ENCODE measurements around the gene SLC15A5.

SLC15A5 gene

DNA sequence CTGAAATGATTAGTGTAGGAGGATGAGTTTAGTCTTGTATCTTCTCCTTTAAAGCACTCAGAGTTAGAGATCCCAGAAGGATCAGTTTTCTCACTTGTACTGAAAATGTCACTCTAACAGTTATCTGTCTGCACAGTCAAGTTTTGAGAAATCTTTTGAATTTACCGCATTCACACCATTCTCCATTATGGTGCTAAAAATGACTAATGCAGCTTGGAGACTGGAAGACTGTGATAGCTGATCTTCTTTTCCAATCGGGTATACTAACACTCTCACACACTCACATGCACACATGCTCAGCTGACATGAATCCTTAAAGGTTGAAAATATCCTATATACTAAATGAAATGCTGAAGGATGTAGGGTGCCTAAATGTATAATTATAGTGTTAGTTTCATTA is 65.8 kb downstream of the SLC15A5 start:
- Histone ChIP-seq H3K9me3 (ENCODE audit: severe bottlenecking) (no peaks in the 10 kb centered on the region), H3K27me3 (ENCODE audit: insufficient read depth, poor library complexity, severe bottlenecking) (no peaks in the 10 kb centered on the region), H3K4me3 (ENCODE audit: severe bottlenecking) (no peak overlapping the region), H3K4me1 (ENCODE audit: insufficient read depth, poor library complexity, severe bottlenecking) (no peaks in the 10 kb centered on the region), H3K36me3 (ENCODE audit: low read depth) (no peaks in the 10 kb centered on the region), H3K27ac (ENCODE audit: poor library complexity, severe bottlenecking) (no peak overlapping the region)
- ATAC-seq (ENCODE audit: low read depth) (no peak), DNase-seq (ENCODE audit: low spot score) (no peak)
- TF ChIP-seq, protein P1, sequence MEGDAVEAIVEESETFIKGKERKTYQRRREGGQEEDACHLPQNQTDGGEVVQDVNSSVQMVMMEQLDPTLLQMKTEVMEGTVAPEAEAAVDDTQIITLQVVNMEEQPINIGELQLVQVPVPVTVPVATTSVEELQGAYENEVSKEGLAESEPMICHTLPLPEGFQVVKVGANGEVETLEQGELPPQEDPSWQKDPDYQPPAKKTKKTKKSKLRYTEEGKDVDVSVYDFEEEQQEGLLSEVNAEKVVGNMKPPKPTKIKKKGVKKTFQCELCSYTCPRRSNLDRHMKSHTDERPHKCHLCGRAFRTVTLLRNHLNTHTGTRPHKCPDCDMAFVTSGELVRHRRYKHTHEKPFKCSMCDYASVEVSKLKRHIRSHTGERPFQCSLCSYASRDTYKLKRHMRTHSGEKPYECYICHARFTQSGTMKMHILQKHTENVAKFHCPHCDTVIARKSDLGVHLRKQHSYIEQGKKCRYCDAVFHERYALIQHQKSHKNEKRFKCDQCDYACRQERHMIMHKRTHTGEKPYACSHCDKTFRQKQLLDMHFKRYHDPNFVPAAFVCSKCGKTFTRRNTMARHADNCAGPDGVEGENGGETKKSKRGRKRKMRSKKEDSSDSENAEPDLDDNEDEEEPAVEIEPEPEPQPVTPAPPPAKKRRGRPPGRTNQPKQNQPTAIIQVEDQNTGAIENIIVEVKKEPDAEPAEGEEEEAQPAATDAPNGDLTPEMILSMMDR (IDR thresholded peaks at IDR 0.05; ENCODE audit: poor library complexity, severe bottlenecking), result no peak

DNA sequence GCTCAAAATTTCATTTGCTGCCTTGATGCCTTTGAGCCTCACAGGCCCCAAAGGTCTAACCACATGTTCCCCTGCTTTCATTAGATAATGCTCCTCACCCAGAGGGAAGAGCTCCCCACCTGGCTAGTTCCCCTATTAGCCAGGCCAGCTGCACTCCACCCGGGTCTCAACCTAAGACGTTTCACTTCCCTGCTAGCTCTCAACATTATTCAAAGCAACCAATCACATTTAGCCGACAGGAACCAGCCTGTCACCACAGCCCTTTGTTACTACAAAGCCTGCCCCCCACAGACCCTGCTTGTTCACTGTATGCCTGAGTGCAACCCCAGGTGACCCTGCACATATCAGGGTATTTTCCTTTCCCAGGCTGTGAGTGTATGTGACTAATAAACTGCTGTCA is 78.6 kb downstream of the SLC15A5 start:
- DNase-seq (ENCODE audit: low spot score) (no peak), ATAC-seq (ENCODE audit: low read depth) (no peak)
- H3K9me3 ChIP-seq (ENCODE audit: severe bottlenecking), result no peaks in the 10 kb centered on the region
- H3K4me1 ChIP-seq (ENCODE audit: insufficient read depth, poor library complexity, severe bottlenecking), result no peaks in the 10 kb centered on the region
- TF ChIP-seq, protein P1 (IDR thresholded peaks at IDR 0.05; ENCODE audit: poor library complexity, severe bottlenecking), result no peak
- H3K4me3 ChIP-seq (ENCODE audit: severe bottlenecking), result no peak overlapping the region
- H3K36me3 ChIP-seq (ENCODE audit: low read depth), result no peaks in the 10 kb centered on the region
- no peak overlapping the region for H3K27ac ChIP-seq (ENCODE audit: poor library complexity, severe bottlenecking)
- no peaks in the 10 kb centered on the region for H3K27me3 ChIP-seq (ENCODE audit: insufficient read depth, poor library complexity, severe bottlenecking)

DNA sequence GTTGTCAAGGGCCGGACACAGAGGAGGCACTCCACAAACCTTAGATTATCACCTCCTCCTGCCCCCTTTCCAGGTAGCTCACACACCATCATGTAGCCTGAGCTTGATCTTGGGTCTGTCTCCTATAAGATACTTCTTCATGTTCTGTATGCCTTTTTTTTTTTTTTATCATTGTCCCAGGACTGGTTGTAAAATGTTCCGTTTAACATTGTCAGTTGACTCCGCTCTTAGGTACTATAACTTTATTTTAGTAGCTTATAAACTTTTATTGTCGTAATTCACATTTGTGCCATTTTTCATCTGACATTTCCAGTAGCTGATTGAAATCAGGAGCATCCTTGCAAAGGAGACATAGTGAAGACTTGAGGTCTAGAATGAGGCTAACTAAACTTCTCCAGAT is 79.9 kb downstream of the SLC15A5 start:
- no peaks in the 10 kb centered on the region for H3K36me3 ChIP-seq (ENCODE audit: low read depth)
- TF ChIP-seq, protein P1 (IDR thresholded peaks at IDR 0.05; ENCODE audit: poor library complexity, severe bottlenecking), result no peak
- H3K27ac ChIP-seq (ENCODE audit: poor library complexity, severe bottlenecking), result no peak overlapping the region
- H3K4me3 ChIP-seq (ENCODE audit: severe bottlenecking), result no peak overlapping the region
- no peaks in the 10 kb centered on the region for H3K27me3 ChIP-seq (ENCODE audit: insufficient read depth, poor library complexity, severe bottlenecking)
- ATAC-seq (ENCODE audit: low read depth) (no peak), DNase-seq (ENCODE audit: low spot score) (no peak)
- H3K4me1 ChIP-seq (ENCODE audit: insufficient read depth, poor library complexity, severe bottlenecking), result no peaks in the 10 kb centered on the region
- H3K9me3 ChIP-seq (ENCODE audit: severe bottlenecking), result no peaks in the 10 kb centered on the region

DNA sequence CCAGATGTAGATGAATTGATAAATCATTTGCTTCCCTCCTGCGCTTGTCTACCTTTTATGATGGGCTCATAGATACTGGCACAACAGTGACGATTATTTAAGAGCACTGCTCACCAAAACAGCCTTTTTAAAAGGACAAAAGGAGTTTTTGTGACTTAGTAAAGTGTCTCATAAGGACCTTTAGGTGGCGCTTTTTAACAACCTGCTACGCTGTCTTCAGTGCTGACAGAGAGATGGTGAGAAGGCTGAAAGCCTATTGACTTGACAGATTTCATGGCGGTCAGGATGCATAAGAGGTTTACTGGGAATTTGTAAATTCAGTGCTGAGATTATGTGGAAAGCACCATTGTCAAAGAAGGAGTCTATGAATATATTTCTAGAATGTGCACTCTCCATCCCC is 87.6 kb downstream of the SLC15A5 start:
- no peaks in the 10 kb centered on the region for H3K9me3 ChIP-seq (ENCODE audit: severe bottlenecking)
- no peaks in the 10 kb centered on the region for H3K36me3 ChIP-seq (ENCODE audit: low read depth)
- no peak overlapping the region for H3K27ac ChIP-seq (ENCODE audit: poor library complexity, severe bottlenecking)
- TF ChIP-seq, protein P1 (IDR thresholded peaks at IDR 0.05; ENCODE audit: poor library complexity, severe bottlenecking), result peak; percentile 49
- H3K4me3 ChIP-seq (ENCODE audit: severe bottlenecking), result no peak overlapping the region
- ATAC-seq (ENCODE audit: low read depth), result no peak; the same call in 2 of the 3 replicates
- H3K27me3 ChIP-seq (ENCODE audit: insufficient read depth, poor library complexity, severe bottlenecking), result no peaks in the 10 kb centered on the region
- H3K4me1 ChIP-seq (ENCODE audit: insufficient read depth, poor library complexity, severe bottlenecking), result no peaks in the 10 kb centered on the region
- no peak for DNase-seq (ENCODE audit: low spot score)

DNA sequence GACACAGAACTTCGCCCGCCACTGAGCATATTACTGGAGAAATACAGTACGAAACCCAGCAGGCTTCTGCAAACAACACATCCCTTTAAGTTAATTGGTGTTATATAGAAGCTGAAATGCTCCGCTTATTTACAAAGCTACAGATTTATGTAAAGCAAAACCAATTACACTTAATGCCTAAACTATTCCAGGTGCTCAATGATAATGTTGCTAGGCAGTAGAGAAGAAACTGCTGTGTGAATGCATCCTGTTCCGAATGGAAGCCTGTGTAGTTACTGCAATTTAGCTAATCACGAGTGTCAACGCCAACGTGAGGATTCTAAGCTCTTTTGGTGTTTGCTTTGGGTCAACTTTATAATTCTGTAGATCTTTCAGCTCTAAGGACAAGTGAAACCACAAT is 89.8 kb downstream of the SLC15A5 start:
- H3K4me3 ChIP-seq (ENCODE audit: severe bottlenecking), result no peak overlapping the region
- H3K27ac ChIP-seq (ENCODE audit: poor library complexity, severe bottlenecking), result no peak overlapping the region
- no peaks in the 10 kb centered on the region for H3K27me3 ChIP-seq (ENCODE audit: insufficient read depth, poor library complexity, severe bottlenecking)
- DNase-seq (ENCODE audit: low spot score) (no peak), ATAC-seq (ENCODE audit: low read depth) (no peak)
- H3K36me3 ChIP-seq (ENCODE audit: low read depth), result no peaks in the 10 kb centered on the region
- no peaks in the 10 kb centered on the region for H3K9me3 ChIP-seq (ENCODE audit: severe bottlenecking)
- TF ChIP-seq, protein P1 (IDR thresholded peaks at IDR 0.05; ENCODE audit: poor library complexity, severe bottlenecking), result no peak
- H3K4me1 ChIP-seq (ENCODE audit: insufficient read depth, poor library complexity, severe bottlenecking), result no peaks in the 10 kb centered on the region
